HEK293 (cell line): ENCODE data around the gene ALDH16A1.

ENCODE experiments used
- HIC1 ChIP-seq: fragments of 450-650 bp; formaldehyde crosslinking; IDR thresholded peaks from 2 replicates; pipeline ENCODE4 v1.5.1; 2016; ENCODE audit warnings: missing biosample characterization, missing genetic modification characterization
- PRDM6 ChIP-seq: fragments of 450-650 bp; formaldehyde crosslinking; IDR thresholded peaks from 2 replicates; pipeline ENCODE4 v1.5.1; 2017; ENCODE audit warnings: missing biosample characterization, missing genetic modification characterization
- SALL2 ChIP-seq: fragments of 450-650 bp; formaldehyde crosslinking; IDR thresholded peaks from 2 replicates; pipeline ENCODE4 v1.5.0; 2017; ENCODE audit warnings: missing biosample characterization, mild to moderate bottlenecking, missing genetic modification characterization, borderline replicate concordance
- SCRT2 ChIP-seq: fragments of 450-650 bp; formaldehyde crosslinking; IDR thresholded peaks from 2 replicates; pipeline ENCODE4 v1.5.1; 2016; ENCODE audit warnings: missing biosample characterization, missing genetic modification characterization
- ZBTB11 ChIP-seq: fragments of 450-650 bp; formaldehyde crosslinking; conservative IDR thresholded peaks from 2 replicates; pipeline ENCODE4 v1.5.1; 2016; ENCODE audit warnings: low read depth, missing biosample characterization, missing genetic modification characterization
- ZBTB21 ChIP-seq: fragments of 450-650 bp; formaldehyde crosslinking; IDR thresholded peaks from 2 replicates; pipeline ENCODE4 v1.5.1; 2017; ENCODE audit warnings: missing biosample characterization, missing genetic modification characterization
- ZFP37 ChIP-seq: fragments of 450-650 bp; formaldehyde crosslinking; IDR thresholded peaks from 2 replicates; pipeline ENCODE4 v1.5.1; 2016; ENCODE audit warnings: missing biosample characterization, missing genetic modification characterization
- ZFP41 ChIP-seq: fragments of 450-650 bp; formaldehyde crosslinking; IDR thresholded peaks from 2 replicates; pipeline ENCODE4 v1.5.1; 2016; ENCODE audit warnings: missing biosample characterization, missing genetic modification characterization, borderline replicate concordance
- ZNF140 ChIP-seq: fragments of 450-650 bp; formaldehyde crosslinking; IDR thresholded peaks from 2 replicates; pipeline ENCODE4 v1.5.1; 2016; ENCODE audit warnings: missing biosample characterization, missing genetic modification characterization
- ZNF148 ChIP-seq: fragments of 450-650 bp; formaldehyde crosslinking; IDR thresholded peaks from 2 replicates; pipeline ENCODE4 v1.5.0; 2017; ENCODE audit warnings: missing biosample characterization, missing genetic modification characterization, borderline replicate concordance
- ZNF280D ChIP-seq: fragments of 450-650 bp; formaldehyde crosslinking; IDR thresholded peaks from 2 replicates; pipeline ENCODE4 v1.5.1; 2016; ENCODE audit warnings: missing biosample characterization, missing genetic modification characterization
- ZNF324 ChIP-seq: fragments of 450-650 bp; formaldehyde crosslinking; IDR thresholded peaks from 2 replicates; pipeline ENCODE4 v1.5.1; 2016; ENCODE audit warnings: missing biosample characterization, missing genetic modification characterization
- ZNF366 ChIP-seq: fragments of 450-650 bp; formaldehyde crosslinking; conservative IDR thresholded peaks from 2 replicates; pipeline ENCODE4 v1.5.1; 2016; ENCODE audit warnings: missing biosample characterization, missing genetic modification characterization
- ZNF433 ChIP-seq: fragments of 450-650 bp; formaldehyde crosslinking; IDR thresholded peaks from 2 replicates; pipeline ENCODE4 v1.5.1; 2016; ENCODE audit warnings: missing biosample characterization, missing genetic modification characterization, low read depth
- ZNF48 ChIP-seq: fragments of 450-650 bp; formaldehyde crosslinking; IDR thresholded peaks from 2 replicates; pipeline ENCODE4 v1.5.1; 2016; ENCODE audit warnings: missing biosample characterization, missing genetic modification characterization
- ZNF518A ChIP-seq: fragments of 450-650 bp; formaldehyde crosslinking; conservative IDR thresholded peaks from 2 replicates; pipeline ENCODE4 v1.5.1; 2016; ENCODE audit warnings: low read depth, missing biosample characterization, missing genetic modification characterization
- ZNF704 ChIP-seq: fragments of 450-650 bp; formaldehyde crosslinking; IDR thresholded peaks from 2 replicates; pipeline ENCODE4 v1.5.1; 2016; ENCODE audit warnings: missing biosample characterization, missing genetic modification characterization
- ZNF792 ChIP-seq: fragments of 450-650 bp; formaldehyde crosslinking; IDR thresholded peaks from 2 replicates; pipeline ENCODE4 v1.5.1; 2016; ENCODE audit warnings: missing biosample characterization, missing genetic modification characterization

Gene ALDH16A1

GRCh38 chr19:49403404-49404187 lies 49.4 kb upstream of the ALDH16A1 start (continued):
- TF ChIP-seq ZNF704 (tag by site-specific recombination): no peak
- no peak for TF ChIP-seq ZNF518A (tag by site-specific recombination)
- no peak for TF ChIP-seq ZNF48 (tag by site-specific recombination)
- TF ChIP-seq ZNF148 (tag by site-specific recombination): no peak
- no peak for TF ChIP-seq SALL2 (tag by site-specific recombination)
- no peak for TF ChIP-seq ZBTB21 (tag by site-specific recombination)
- no peak for TF ChIP-seq ZFP37 (tag by site-specific recombination)
- peak; percentile 72; the same call in 1 of the 2 replicates for TF ChIP-seq HIC1 (tag by site-specific recombination)
- no peak for TF ChIP-seq ZNF324 (tag by site-specific recombination)
- no peak for TF ChIP-seq ZNF792
- peak; percentile 74 for TF ChIP-seq ZNF366 (tag by site-specific recombination)
- no peak for TF ChIP-seq SCRT2 (tag by site-specific recombination)
- no peak for TF ChIP-seq ZNF140 (tag by site-specific recombination)
- TF ChIP-seq ZNF433: no peak
- no peak for TF ChIP-seq PRDM6 (tag by site-specific recombination)
- no peak; the same call in 1 of the 2 replicates for TF ChIP-seq ZNF280D (tag by site-specific recombination)
- peak; percentile 71 for TF ChIP-seq ZBTB11 (tag by site-specific recombination)
- no peak for TF ChIP-seq ZFP41 (tag by site-specific recombination)
